CD14-positive monocyte (primary cell): ENCODE measurements around the gene CBLB. TPM values are rescaled to one million over a fixed set of nuclear protein-coding genes. Genes with fewer than 3 reads are reported as not detected.

Experiments used
- DNase-seq, 3 donors: peaks; one replicate each; pipeline ENCODE4 v3.0.0-alpha.2; 2011 to 2022
- H2AFZ ChIP-seq: 2 replicates; pipeline ENCODE4 v1.6.0; 2012; ENCODE audit warnings: mild to moderate bottlenecking, low read depth, low read length, inconsistent platforms; ENCODE audit not compliant: insufficient read depth, poor library complexity, severe bottlenecking
- H3K27ac ChIP-seq, 2 donors: 1 replicate in 1 of 2; 2 replicates in 1 of 2; pipeline ENCODE4 v1.5.1; 2012 to 2013; ENCODE audit warnings: low read length in 2 of 2, control low read depth in 1 of 2, inconsistent platforms in 1 of 2, low read depth in 1 of 2, mild to moderate bottlenecking in 1 of 2
- H3K27me3 ChIP-seq, 2 donors: one replicate each; pipeline versions ENCODE4 v1.6.0 to v1.6.1; 2011 to 2013; ENCODE audit warnings: low read length in 2 of 2; ENCODE audit not compliant: control insufficient read depth in 2 of 2, insufficient read depth in 2 of 2
- H3K36me3 ChIP-seq, 2 donors: replicated peaks in 1 of 2; 1 replicate in 1 of 2; 2 replicates in 1 of 2; pipeline versions ENCODE4 v1.5.1 to v1.6.1; 2012 to 2013; ENCODE audit warnings: low read length in 2 of 2, control low read depth in 1 of 2, inconsistent platforms in 1 of 2, mild to moderate bottlenecking in 1 of 2; ENCODE audit not compliant: insufficient read depth in 2 of 2, control insufficient read depth in 1 of 2
- H3K4me1 ChIP-seq, 2 donors: 1 replicate in 1 of 2; 2 replicates in 1 of 2; pipeline versions ENCODE4 v1.5.1 to v1.6.1; 2012 to 2013; ENCODE audit warnings: low read length in 2 of 2, control low read depth in 1 of 2, inconsistent platforms in 1 of 2, mild to moderate bottlenecking in 1 of 2, moderate library complexity in 1 of 2; ENCODE audit not compliant: insufficient read depth in 2 of 2, control insufficient read depth in 1 of 2
- H3K4me2 ChIP-seq: replicated peaks from 2 replicates; pipeline ENCODE3; 2012; ENCODE audit warnings: low read length, moderate library complexity, mild to moderate bottlenecking; ENCODE audit not compliant: poor library complexity, severe bottlenecking; ENCODE audit errors: extremely low read depth
- H3K4me3 ChIP-seq, 3 experiments: fragments of 200-600 bp in 1 of 3; sonication (generic) in 1 of 3; replicated peaks in 1 of 3; 1 replicate in 2 of 3; 2 replicates in 1 of 3; pipeline ENCODE4 v1.5.1; 2011 to 2013; ENCODE audit warnings: low read length in 3 of 3, mild to moderate bottlenecking in 3 of 3, control low read depth in 2 of 3, low read depth in 2 of 3, inconsistent platforms in 1 of 3, moderate library complexity in 1 of 3
- H3K79me2 ChIP-seq: 2 replicates; pipeline ENCODE4 v1.6.0; 2012; ENCODE audit warnings: mild to moderate bottlenecking, control low read depth, inconsistent platforms, low read length, moderate library complexity; ENCODE audit not compliant: insufficient read depth
- H3K9ac ChIP-seq: 2 replicates; pipeline ENCODE4 v1.6.0; 2017; ENCODE audit warnings: low read length, mild to moderate bottlenecking; ENCODE audit not compliant: insufficient read depth, poor library complexity, severe bottlenecking
- H3K9me3 ChIP-seq, 2 donors: replicated peaks in 1 of 2; 1 replicate in 1 of 2; 2 replicates in 1 of 2; pipeline versions ENCODE4 v1.5.1 to v1.6.1; 2012 to 2013; ENCODE audit warnings: low read length in 2 of 2, control low read depth in 1 of 2; ENCODE audit not compliant: control insufficient read depth in 1 of 2, insufficient read depth in 1 of 2
- H4K20me1 ChIP-seq: 2 replicates; pipeline ENCODE4 v1.6.0; 2012; ENCODE audit warnings: mild to moderate bottlenecking, low read length, control low read depth, moderate library complexity; ENCODE audit not compliant: insufficient read depth
- H3K27ac Mint-ChIP-seq, 7 donors: one replicate each; pipeline ENCODE4 v1.8.0; 2020; ENCODE audit warnings: mild to moderate bottlenecking in 7 of 7, mixed read lengths in 7 of 7, moderate library complexity in 6 of 7, inconsistent platforms in 2 of 7
- H3K27me3 Mint-ChIP-seq, 3 donors: one replicate each; pipeline ENCODE4 v1.8.0; 2021 to 2022; ENCODE audit warnings: low read depth in 3 of 3, mild to moderate bottlenecking in 3 of 3, mixed read lengths in 3 of 3, moderate library complexity in 3 of 3, inconsistent platforms in 1 of 3
- H3K36me3 Mint-ChIP-seq, 2 donors: one replicate each; pipeline ENCODE4 v1.8.0; 2020; ENCODE audit warnings: mixed read lengths in 2 of 2, inconsistent platforms in 1 of 2, mild to moderate bottlenecking in 1 of 2
- H3K4me1 Mint-ChIP-seq: one replicate; pipeline ENCODE4 v1.8.0; 2020; ENCODE audit warnings: mild to moderate bottlenecking, mixed read lengths
- H3K4me3 Mint-ChIP-seq, 2 donors: one replicate each; pipeline ENCODE4 v1.8.0; 2020; ENCODE audit warnings: mild to moderate bottlenecking in 2 of 2, mixed read lengths in 2 of 2, moderate library complexity in 1 of 2
- H3K9me3 Mint-ChIP-seq, 7 donors: one replicate each; pipeline ENCODE4 v1.8.0; 2020 to 2022; ENCODE audit warnings: mixed read lengths in 7 of 7, mild to moderate bottlenecking in 6 of 7, moderate library complexity in 6 of 7, inconsistent platforms in 2 of 7
- WGBS: methylation state at CpG from one replicate; pipeline ENCODE4 v1.1.5; 2013; ENCODE audit warnings: missing lambda C conversion rate; ENCODE audit not compliant: insufficient coverage; 5-methylcytosine and 5-hydroxymethylcytosine counted together
- intact Hi-C, 2 donors: fragments of 100-400 bp; cut with micrococcal nuclease; formaldehyde crosslinking; loops; one replicate each; pipeline versions ENCODE4 v1.15.0 to v1.15.1; 2023
- polyA plus RNA-seq, 3 donors: library from polyadenylated mRNA; depleted of rRNA in 1 of 3; unstranded in 2 of 3; stranded (reverse) in 1 of 3; fragments of 300-500 nt in 2 of 3; fragments of >200 nt in 1 of 3; fragmentation: Illumina TruSeq in 2 of 3; gene quantifications; 1 replicate in 2 of 3; 2 replicates in 1 of 3; pipeline ENCODE4 v1.2.3, GENCODE V29; 2012 to 2021
- TF ChIP-seq, protein P1 (sequence below): fragments of 200-600 bp; IDR thresholded peaks from one replicate; pipeline ENCODE4 v1.8.0; 2022; ENCODE audit warnings: antibody characterized with exemption, mild to moderate bottlenecking

The CBLB gene
- polyA plus RNA-seq, 3 donors = 1.6 to 8.1 (median 3.6) TPM

DNA sequence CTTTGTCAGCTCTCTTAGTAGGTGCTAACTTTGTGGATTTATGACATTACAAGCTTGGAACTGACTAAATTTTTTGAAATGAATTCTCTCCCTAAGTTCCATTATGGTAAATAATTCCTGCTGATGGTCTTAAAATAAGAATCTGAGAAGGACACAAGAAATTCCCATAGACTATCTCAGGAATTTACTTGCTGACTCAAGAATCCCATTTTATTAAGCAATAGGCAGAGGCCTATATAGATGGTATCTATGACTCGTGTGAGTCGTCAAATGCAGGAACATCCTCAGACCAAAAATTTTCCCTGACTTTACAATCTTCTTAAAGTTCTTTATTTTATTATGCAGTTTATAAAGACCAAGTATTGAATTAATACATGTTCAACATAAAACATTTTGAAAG, 30.7 kb upstream of the CBLB start:
- Histone ChIP-seq H3K4me3 (no peak overlapping the region), H4K20me1 (no peaks in the 10 kb centered on the region), H3K4me1 (no peaks in the 10 kb centered on the region), H3K9me3 (no peaks in the 10 kb centered on the region), H3K27me3 (no peaks in the 10 kb centered on the region), H2AFZ (no peak overlapping the region), H3K36me3 (no peaks in the 10 kb centered on the region), H3K9ac (no peak overlapping the region), H3K79me2 (no peaks in the 10 kb centered on the region), H3K27ac (no peak overlapping the region), H3K4me2 (no peak overlapping the region)
- TF ChIP-seq, protein P1, sequence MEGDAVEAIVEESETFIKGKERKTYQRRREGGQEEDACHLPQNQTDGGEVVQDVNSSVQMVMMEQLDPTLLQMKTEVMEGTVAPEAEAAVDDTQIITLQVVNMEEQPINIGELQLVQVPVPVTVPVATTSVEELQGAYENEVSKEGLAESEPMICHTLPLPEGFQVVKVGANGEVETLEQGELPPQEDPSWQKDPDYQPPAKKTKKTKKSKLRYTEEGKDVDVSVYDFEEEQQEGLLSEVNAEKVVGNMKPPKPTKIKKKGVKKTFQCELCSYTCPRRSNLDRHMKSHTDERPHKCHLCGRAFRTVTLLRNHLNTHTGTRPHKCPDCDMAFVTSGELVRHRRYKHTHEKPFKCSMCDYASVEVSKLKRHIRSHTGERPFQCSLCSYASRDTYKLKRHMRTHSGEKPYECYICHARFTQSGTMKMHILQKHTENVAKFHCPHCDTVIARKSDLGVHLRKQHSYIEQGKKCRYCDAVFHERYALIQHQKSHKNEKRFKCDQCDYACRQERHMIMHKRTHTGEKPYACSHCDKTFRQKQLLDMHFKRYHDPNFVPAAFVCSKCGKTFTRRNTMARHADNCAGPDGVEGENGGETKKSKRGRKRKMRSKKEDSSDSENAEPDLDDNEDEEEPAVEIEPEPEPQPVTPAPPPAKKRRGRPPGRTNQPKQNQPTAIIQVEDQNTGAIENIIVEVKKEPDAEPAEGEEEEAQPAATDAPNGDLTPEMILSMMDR = no peak
- intact Hi-C loops = no loop called here
- H3K27me3 Mint-ChIP-seq = peaks cover 0 to 2% (median 1%) of the 10 kb centered on the region in 3 donors
- no peak for DNase-seq
- H3K4me3 Mint-ChIP-seq = no peak overlapping the region
- no peaks in the 10 kb centered on the region for H3K4me1 Mint-ChIP-seq
- WGBS = no CpG with 5 or more reads among the region's 2 CpGs
- H3K9me3 Mint-ChIP-seq = peaks cover 0 to 5% (median 0%) of the 10 kb centered on the region in 7 donors
- no peak overlapping the region for H3K27ac Mint-ChIP-seq
- no peaks in the 10 kb centered on the region for H3K36me3 Mint-ChIP-seq

DNA sequence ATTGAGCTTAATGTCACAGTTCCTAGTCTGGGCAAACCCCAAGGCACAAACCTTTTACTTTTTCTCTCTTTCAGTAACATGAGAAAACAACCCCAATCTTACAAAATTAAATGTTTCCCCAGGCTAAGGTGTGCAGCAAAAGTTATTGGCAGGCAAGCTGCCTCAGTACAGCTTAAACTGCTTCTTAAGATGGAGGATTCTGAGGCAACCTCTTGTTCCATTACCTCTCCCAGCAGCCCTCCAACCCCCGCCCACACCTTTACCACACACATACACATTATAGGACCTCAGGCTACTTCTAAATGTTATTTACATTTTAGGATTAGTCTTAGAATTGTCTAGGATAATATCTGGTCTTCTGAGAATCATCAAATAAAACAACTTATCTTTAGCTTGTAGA, 22.3 kb upstream of the CBLB start:
- Mint-ChIP-seq H3K27me3 (peaks cover 0 to 3% (median 0%) of the 10 kb centered on the region in 3 donors), H3K4me3 (no peak overlapping the region), H3K27ac (no peak overlapping the region), H3K36me3 (no peaks in the 10 kb centered on the region), H3K4me1 (no peaks in the 10 kb centered on the region), H3K9me3 (peaks cover 0 to 2% (median 0%) of the 10 kb centered on the region in 7 donors)
- no peak overlapping the region for H3K4me2 ChIP-seq
- no peaks in the 10 kb centered on the region for H4K20me1 ChIP-seq
- intact Hi-C loops = no loop called here
- H3K4me3 ChIP-seq = no peak overlapping the region
- no peak overlapping the region for H2AFZ ChIP-seq
- H3K9me3 ChIP-seq = no peaks in the 10 kb centered on the region
- H3K9ac ChIP-seq = no peak overlapping the region
- TF ChIP-seq, protein P1 = no peak
- no peaks in the 10 kb centered on the region for H3K36me3 ChIP-seq
- no CpG with 5 or more reads among the region's 1 CpG for WGBS
- no peaks in the 10 kb centered on the region for H3K4me1 ChIP-seq
- no peak overlapping the region for H3K27ac ChIP-seq
- no peaks in the 10 kb centered on the region for H3K27me3 ChIP-seq
- no peak for DNase-seq
- H3K79me2 ChIP-seq = no peaks in the 10 kb centered on the region
